ENCODE results near the gene HPSE2. TPM values are rescaled to one million over a fixed set of nuclear protein-coding genes. Genes with fewer than 3 reads are reported as not detected.

HPSE2 gene
- total RNA-seq, 2 experiments from 2014 or later, result not detected

- no peak for DNase-seq
- CTCF ChIA-PET, result no interaction called here
- Mint-ChIP-seq H3K27me3 (ENCODE audit: low read depth) (no peaks in the 10 kb centered on the region), H3K4me3 (no peak overlapping the region), H3K4me1 (ENCODE audit: low read depth) (no peaks in the 10 kb centered on the region), H3K36me3 (ENCODE audit: low read depth) (peaks cover 13% of the 10 kb centered on the region), H3K9me3 (ENCODE audit: insufficient read depth) (no peaks in the 10 kb centered on the region), H3K27ac (no peak overlapping the region)
- POLR2A ChIA-PET, result interaction anchor here (0.6 kb wide), 1 partner anchor 10 kb away, joined by 3 read pairs; no protein-coding TSS in a partner anchor
- no peak for ATAC-seq
Observed at GRCh38 chr10:98423691-98424120, 811.9 kb downstream of the HPSE2 start.

- DNase-seq (no peak), ATAC-seq (no peak)
- H3K27ac Mint-ChIP-seq, result no peak overlapping the region
- no peaks in the 10 kb centered on the region for H3K27me3 Mint-ChIP-seq (ENCODE audit: low read depth)
- H3K4me3 Mint-ChIP-seq, result no peak overlapping the region
- H3K4me1 Mint-ChIP-seq (ENCODE audit: low read depth), result no peaks in the 10 kb centered on the region
- no peaks in the 10 kb centered on the region for H3K9me3 Mint-ChIP-seq (ENCODE audit: insufficient read depth)
- H3K36me3 Mint-ChIP-seq (ENCODE audit: low read depth), result peaks cover 7% of the 10 kb centered on the region
- CTCF ChIA-PET, result no interaction called here
- POLR2A ChIA-PET, result no interaction called here
Observed at GRCh38 chr10:98422182-98422581, 813.5 kb downstream of the HPSE2 start.

- CTCF ChIA-PET, result no interaction called here
- Mint-ChIP-seq H3K27ac (no peak overlapping the region), H3K27me3 (ENCODE audit: low read depth) (no peaks in the 10 kb centered on the region), H3K36me3 (ENCODE audit: low read depth) (peaks cover 9% of the 10 kb centered on the region), H3K4me3 (no peak overlapping the region), H3K9me3 (ENCODE audit: insufficient read depth) (no peaks in the 10 kb centered on the region), H3K4me1 (ENCODE audit: low read depth) (no peaks in the 10 kb centered on the region)
- ATAC-seq (no peak), DNase-seq (no peak)
- POLR2A ChIA-PET, result no interaction called here
Observed at GRCh38 chr10:98420786-98421185, 814.9 kb downstream of the HPSE2 start.

- DNase-seq, result no peak
- no peak for ATAC-seq
- CTCF ChIA-PET, result no interaction called here
- POLR2A ChIA-PET, result no interaction called here
- Mint-ChIP-seq H3K36me3 (ENCODE audit: low read depth) (peaks cover 9% of the 10 kb centered on the region), H3K4me1 (ENCODE audit: low read depth) (peaks cover 7% of the 10 kb centered on the region), H3K27ac (no peak overlapping the region), H3K27me3 (ENCODE audit: low read depth) (no peaks in the 10 kb centered on the region), H3K4me3 (no peak overlapping the region), H3K9me3 (ENCODE audit: insufficient read depth) (no peaks in the 10 kb centered on the region)
Observed at GRCh38 chr10:98419469-98420261, 816.0 kb downstream of the HPSE2 start.

GRCh38 chr10:98418665-98419468, 816.8 kb downstream of the HPSE2 start:
- H3K36me3 Mint-ChIP-seq (ENCODE audit: low read depth), result peaks cover 11% of the 10 kb centered on the region
- POLR2A ChIA-PET, result no interaction called here
- no peak for DNase-seq
- peaks cover 14% of the 10 kb centered on the region for H3K4me1 Mint-ChIP-seq (ENCODE audit: low read depth)
- H3K27me3 Mint-ChIP-seq (ENCODE audit: low read depth), result no peaks in the 10 kb centered on the region
- no peak for ATAC-seq
- no peak overlapping the region for H3K4me3 Mint-ChIP-seq
- CTCF ChIA-PET, result no interaction called here
- no peaks in the 10 kb centered on the region for H3K9me3 Mint-ChIP-seq (ENCODE audit: insufficient read depth)
- H3K27ac Mint-ChIP-seq, result no peak overlapping the region

GRCh38 chr10:98417973-98418664, 817.5 kb downstream of the HPSE2 start:
- CTCF ChIA-PET, result no interaction called here
- POLR2A ChIA-PET, result no interaction called here
- no peak for DNase-seq
- Mint-ChIP-seq H3K27ac (no peak overlapping the region), H3K27me3 (ENCODE audit: low read depth) (no peaks in the 10 kb centered on the region), H3K4me3 (no peak overlapping the region), H3K4me1 (ENCODE audit: low read depth) (peaks cover 14% of the 10 kb centered on the region), H3K36me3 (ENCODE audit: low read depth) (peaks cover 11% of the 10 kb centered on the region), H3K9me3 (ENCODE audit: insufficient read depth) (no peaks in the 10 kb centered on the region)
- ATAC-seq, result no peak

- H3K9me3 Mint-ChIP-seq (ENCODE audit: insufficient read depth), result no peaks in the 10 kb centered on the region
- ChIA-PET CTCF (interaction anchor here (1.1 kb wide), 1 partner anchor 8 kb away, joined by 3 read pairs; no protein-coding TSS in a partner anchor), POLR2A (no interaction called here)
- peaks cover 14% of the 10 kb centered on the region for H3K4me1 Mint-ChIP-seq (ENCODE audit: low read depth)
- DNase-seq, result no peak
- no peak overlapping the region for H3K4me3 Mint-ChIP-seq
- peaks cover 11% of the 10 kb centered on the region for H3K36me3 Mint-ChIP-seq (ENCODE audit: low read depth)
- H3K27ac Mint-ChIP-seq, result no peak overlapping the region
- H3K27me3 Mint-ChIP-seq (ENCODE audit: low read depth), result no peaks in the 10 kb centered on the region
- no peak for ATAC-seq
Observed at GRCh38 chr10:98417481-98417959, 818.1 kb downstream of the HPSE2 start.

- CTCF ChIA-PET, result interaction anchor here (1.1 kb wide), 1 partner anchor 9 kb away, joined by 3 read pairs; no protein-coding TSS in a partner anchor
- no peak for DNase-seq
- POLR2A ChIA-PET, result no interaction called here
- Mint-ChIP-seq H3K4me1 (ENCODE audit: low read depth) (peaks cover 14% of the 10 kb centered on the region), H3K9me3 (ENCODE audit: insufficient read depth) (no peaks in the 10 kb centered on the region), H3K27me3 (ENCODE audit: low read depth) (no peaks in the 10 kb centered on the region), H3K36me3 (ENCODE audit: low read depth) (peaks cover 11% of the 10 kb centered on the region), H3K27ac (no peak overlapping the region), H3K4me3 (no peak overlapping the region)
- no peak for ATAC-seq
Observed at GRCh38 chr10:98416606-98417388, 818.9 kb downstream of the HPSE2 start.

- DNase-seq, result no peak
- no peak for ATAC-seq
- Mint-ChIP-seq H3K27ac (no peak overlapping the region), H3K27me3 (ENCODE audit: low read depth) (no peaks in the 10 kb centered on the region), H3K4me1 (ENCODE audit: low read depth) (peaks cover 14% of the 10 kb centered on the region), H3K36me3 (ENCODE audit: low read depth) (peaks cover 11% of the 10 kb centered on the region), H3K9me3 (ENCODE audit: insufficient read depth) (no peaks in the 10 kb centered on the region), H3K4me3 (no peak overlapping the region)
- CTCF ChIA-PET, result interaction anchor here (1.3 to 3.5 kb wide), 2 partner anchors 10 to 11 kb away, joined by 3 to 22 read pairs; no protein-coding TSS in a partner anchor
- POLR2A ChIA-PET, result interaction anchor here (0.5 to 1.1 kb wide), 2 partner anchors 10 kb away, joined by 3 read pairs; no protein-coding TSS in a partner anchor
Observed at GRCh38 chr10:98415731-98416119, 819.9 kb downstream of the HPSE2 start.

GRCh38 chr10:98414932-98415730, 820.5 kb downstream of the HPSE2 start, which contains the start of gene PYROXD2:
Gene PYROXD2, minus strand, starts transcription at chr10:98415182. Its CDS starts 47 bp downstream, at chr10:98415135.
- peaks cover 11% of the 10 kb centered on the region for H3K36me3 Mint-ChIP-seq (ENCODE audit: low read depth)
- ATAC-seq (peak; percentile 92), DNase-seq (peak; percentile 76)
- H3K27me3 Mint-ChIP-seq (ENCODE audit: low read depth), result no peaks in the 10 kb centered on the region
- ChIA-PET POLR2A (interaction anchor here (0.5 to 1.2 kb wide), 3 partner anchors 10 to 52 kb away, joined by 3 read pairs; no protein-coding TSS in a partner anchor), CTCF (interaction anchor here (1.3 to 3.5 kb wide), 2 partner anchors 10 to 11 kb away, joined by 3 to 22 read pairs; no protein-coding TSS in a partner anchor)
- H3K27ac Mint-ChIP-seq, result peak within 1 kb of the TSS; percentile 97
- H3K4me3 Mint-ChIP-seq, result peak within 1 kb of the TSS; percentile 88
- peaks cover 14% of the 10 kb centered on the region for H3K4me1 Mint-ChIP-seq (ENCODE audit: low read depth)
- no peaks in the 10 kb centered on the region for H3K9me3 Mint-ChIP-seq (ENCODE audit: insufficient read depth)

Measured in activated CD8-positive, alpha-beta T cell treated with anti-CD3 and anti-CD28 coated beads, Interleukin-2, amount 10 ng/mL, durations not matched to agents 7 days and 5 days (primary cell).